Right lobe of liver (tissue), 4 donors: Measurements from ENCODE around the gene TPRA1.

ENCODE experiments used
- CTCF ChIP-seq, 4 donors: fragments of 200-600 bp in 3 of 4; fragments of 450-650 bp in 1 of 4; IDR thresholded peaks; one replicate each; pipeline versions ENCODE4 v1.5.1 to v1.8.0; 2016 to 2022; ENCODE audit warnings: antibody characterized with exemption in 4 of 4, mild to moderate bottlenecking in 2 of 4
- POLR2A ChIP-seq: fragments of 450-650 bp; IDR thresholded peaks from one replicate; pipeline ENCODE4 v1.6.1; 2017; ENCODE audit warnings: antibody characterized with exemption, mild to moderate bottlenecking
- donor health status: DM: no; HTN: no; CAD: no.
- donor health status: DM: no; HTN: no; CAD: no.
- donor health status: DM: no; HTN: yes; CAD: no.

DNA sequence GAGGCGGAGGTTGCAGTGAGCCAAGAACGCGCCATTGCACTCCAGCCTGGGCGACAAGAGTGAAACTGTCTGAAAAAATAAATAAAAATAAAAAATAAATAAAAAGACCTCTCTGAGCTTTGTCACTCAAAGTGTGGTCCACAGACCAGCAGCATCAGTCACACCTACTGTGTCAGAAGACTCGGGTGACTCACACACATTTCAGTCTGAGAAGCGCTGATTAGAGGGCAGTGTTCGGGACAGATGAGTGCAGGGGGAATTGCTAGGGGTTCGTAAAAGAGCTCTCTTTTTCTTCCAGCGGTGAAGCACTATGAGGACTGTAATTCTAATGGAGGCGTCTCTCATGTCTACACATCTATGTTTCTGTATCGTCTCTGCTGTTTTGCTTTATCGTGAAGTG is 44.1 kb upstream of the TPRA1 start:
- TF ChIP-seq POLR2A, result no peak
- TF ChIP-seq CTCF (IDR thresholded peaks at IDR 0.05), result no peak
